ENCODE results near the gene CADM3. TPM values are rescaled to one million over a fixed set of nuclear protein-coding genes. Genes with fewer than 3 reads are reported as not detected.

CADM3 gene
- total and polyA plus RNA-seq, 9 of the 15 experiments (the other 6 are each of a cell fraction or from before 2014, with no cell fraction given), result 0.04 TPM; not detected in 8

- Histone ChIP-seq H3K9me3 (replicated peaks; ENCODE audit: control insufficient read depth, insufficient read depth, low read depth, low read length) (no peaks in the 10 kb centered on the region), H3K9ac (ENCODE audit: insufficient read depth in 1 of 2, low read depth in 2 of 2, low read length in 2 of 2) (no peak overlapping the region), H3K9me1 (ENCODE audit: control insufficient read depth, insufficient read depth, low read length) (no peaks in the 10 kb centered on the region), H3K4me1 (replicated peaks in 1 of 2; ENCODE audit: control insufficient read depth in 2 of 2, insufficient read depth in 2 of 2, low read length in 2 of 2) (no peaks in the 10 kb centered on the region; a peak in 1 of 5 replicates), H3K36me3 (ENCODE audit: control insufficient read depth, insufficient read depth, low read length) (no peaks in the 10 kb centered on the region), H3K27me3 (ENCODE audit: control insufficient read depth in 2 of 2, insufficient read depth in 2 of 2, low read length in 2 of 2) (peaks cover 4 to 8% of the 10 kb centered on the region in 2 experiments; a peak in 3 of 5 replicates), H3K27ac (ENCODE audit: extremely low read depth, low read depth, low read length) (no peak overlapping the region), H4K20me1 (replicated peaks; ENCODE audit: control insufficient read depth, insufficient read depth, low read length) (no peaks in the 10 kb centered on the region), H2AFZ (ENCODE audit: low read depth, low read length) (no peak overlapping the region), H3K4me3 (no peak overlapping the region), H3K79me2 (ENCODE audit: control insufficient read depth, insufficient read depth, low read length) (no peaks in the 10 kb centered on the region), H3K4me2 (ENCODE audit: insufficient read depth, low read length) (no peak overlapping the region)
- ChIA-PET CTCF (ENCODE audit: low intra/inter-chr PET ratio) (interaction anchor here (0.6 to 6.1 kb wide), 4 partner anchors 14 to 794 kb away, joined by 3 to 90 read pairs (median 12); no protein-coding TSS in a partner anchor), POLR2A (interaction anchor here (1.2 kb wide), 1 partner anchor 10 kb away, joined by 3 read pairs; no protein-coding TSS in a partner anchor)
- ATAC-seq, result no peak
- in situ Hi-C loops (cut with MboI) (loop anchor here (5.0 to 10.0 kb wide), 2 partner anchors 50 to 78 kb away; no protein-coding TSS in a partner anchor), intact Hi-C loops (cut with micrococcal nuclease) (loop anchor here (10.0 kb wide), 1 partner anchor 582 kb away; no protein-coding TSS in a partner anchor)
- no TSS peak for BruUV-seq (replicated peaks)
- DNase-seq (ENCODE audit: extremely low read depth in 1 of 4, low spot score in 3 of 4), result no peak
- 0% methylated on average over 4 of the region's 4 CpGs for whole genome bisulfite sequencing (ENCODE audit: insufficient coverage, low coverage, missing lambda C conversion rate)
- no peak for FAIRE-seq
- TF ChIP-seq ZNF280A (IDR thresholded peaks at IDR 0.05; ENCODE audit: low read depth, partially characterized antibody) (no peak), ELF1 (tag; IDR thresholded peaks at IDR 0.05) (no peak), NR0B1 (IDR thresholded peaks at IDR 0.05; ENCODE audit: partially characterized antibody) (no peak), TAF1 (IDR thresholded peaks at IDR 0.05; ENCODE audit: control insufficient read depth, extremely low read depth, insufficient read depth, low read length, severe bottlenecking) (no peak), HMGN3 (IDR thresholded peaks at IDR 0.05; ENCODE audit: borderline replicate concordance, extremely low read depth, insufficient read length, low read depth, low read length) (no peak), NFE2 (IDR thresholded peaks at IDR 0.05; ENCODE audit: low read depth) (no peak), ZBTB12 (CRISPR knock-in tag; IDR thresholded peaks at IDR 0.05) (no peak), ETS2 (tag; IDR thresholded peaks at IDR 0.05; ENCODE audit: borderline replicate concordance, poor library complexity, severe bottlenecking) (no peak), PKNOX1 (IDR thresholded peaks at IDR 0.05) (no peak), ARNT (IDR thresholded peaks at IDR 0.05) (no peak), ELF4 (CRISPR knock-in tag; IDR thresholded peaks at IDR 0.05) (no peak), FOS (IDR thresholded peaks at IDR 0.05; ENCODE audit: extremely low read depth, insufficient read length) (no peak), NFE2L1 (tag; IDR thresholded peaks at IDR 0.05; ENCODE audit: borderline replicate concordance, low read depth) (no peak), NCOR1 (IDR thresholded peaks at IDR 0.05) (no peak), MLLT1 (IDR thresholded peaks at IDR 0.05) (no peak), PHTF2 (CRISPR knock-in tag; IDR thresholded peaks at IDR 0.05) (no peak)
Observed at GRCh38 chr1:159212596-159212995, 41.2 kb downstream of the CADM3 start.
